ENCODE results near the gene CTSW.

CTSW gene

GRCh38 chr11:65854852-65855837 is 24.5 kb upstream of the CTSW start:
- no peak for DNase-seq (ENCODE audit: low read depth, low spot score)
- H3K27ac ChIP-seq: no peak overlapping the region

- no peak for DNase-seq (ENCODE audit: low read depth, low spot score)
- H3K27ac ChIP-seq: peak overlapping the region; percentile 96
Measured at GRCh38 chr11:65855927-65856363, 23.7 kb upstream of the CTSW start.

GRCh38 chr11:65856689-65857499 is 22.7 kb upstream of the CTSW start:
- DNase-seq (ENCODE audit: low read depth, low spot score): no peak
- peak overlapping the region; percentile 96 for H3K27ac ChIP-seq

- H3K27ac ChIP-seq: peak overlapping the region; percentile 96
- no peak for DNase-seq (ENCODE audit: low read depth, low spot score)
Measured at GRCh38 chr11:65857500-65857852, 22.2 kb upstream of the CTSW start.

GRCh38 chr11:65857853-65858680 is 21.6 kb upstream of the CTSW start, which contains the start of gene CFL1:
TSS of gene CFL1 (minus strand) at chr11:65858180. CDS start at chr11:65858099, 81 bp downstream.
- H3K27ac ChIP-seq: peak within 1 kb of the TSS; percentile 96
- peak; percentile 91 for DNase-seq (ENCODE audit: low read depth, low spot score)

- H3K27ac ChIP-seq: peak overlapping the region; percentile 96
- DNase-seq (ENCODE audit: low read depth, low spot score): no peak
Measured at GRCh38 chr11:65858681-65859087, 21.0 kb upstream of the CTSW start.

GRCh38 chr11:65859095-65859811 is 20.4 kb upstream of the CTSW start:
- peak; percentile 66 for DNase-seq (ENCODE audit: low read depth, low spot score)
- peak overlapping the region; percentile 96 for H3K27ac ChIP-seq

- DNase-seq (ENCODE audit: low read depth, low spot score): no peak
- H3K27ac ChIP-seq: peak overlapping the region; percentile 96
Measured at GRCh38 chr11:65859812-65860277, 19.8 kb upstream of the CTSW start.

- peak within 1 kb of the TSS; percentile 96 for H3K27ac ChIP-seq
- DNase-seq (ENCODE audit: low read depth, low spot score): peak; percentile 87
Measured at GRCh38 chr11:65860278-65861164, 19.1 kb upstream of the CTSW start, which contains the start of gene MUS81. TSS of gene MUS81 (plus strand) at chr11:65860433. CDS start at chr11:65860754, 321 bp downstream.

- peak overlapping the region; percentile 96 for H3K27ac ChIP-seq
- DNase-seq (ENCODE audit: low read depth, low spot score): no peak
Measured at GRCh38 chr11:65861165-65861505, 18.5 kb upstream of the CTSW start.

GRCh38 chr11:65861533-65862183 is 18.0 kb upstream of the CTSW start:
- H3K27ac ChIP-seq: peak overlapping the region; percentile 96

GRCh38 chr11:65862191-65862735 is 17.4 kb upstream of the CTSW start:
- peak overlapping the region; percentile 96 for H3K27ac ChIP-seq

More at GRCh38 chr11:65861533-65862183, 18.0 kb upstream of the CTSW start:
- DNase-seq (ENCODE audit: low read depth, low spot score): no peak

GRCh38 chr11:65862941-65863888 is 16.4 kb upstream of the CTSW start:
- DNase-seq (ENCODE audit: low read depth, low spot score): no peak
- H3K27ac ChIP-seq: no peak overlapping the region

More at GRCh38 chr11:65862191-65862735, 17.4 kb upstream of the CTSW start:
- no peak for DNase-seq (ENCODE audit: low read depth, low spot score)

- no peak overlapping the region for H3K27ac ChIP-seq
- DNase-seq (ENCODE audit: low read depth, low spot score): no peak
Measured at GRCh38 chr11:65863889-65864705, 15.5 kb upstream of the CTSW start.

GRCh38 chr11:65864706-65865471 is 14.7 kb upstream of the CTSW start:
- DNase-seq (ENCODE audit: low read depth, low spot score): no peak
- no peak overlapping the region for H3K27ac ChIP-seq
